Stimulated activated naive CD4-positive, alpha-beta T cell (primary cell): ENCODE results near the gene LDLRAD3.

Experiments
- DNase-seq, 6 experiments: peaks; one replicate each; lab custom pipeline; 2025; lab: John Stamatoyannopoulos, UW

LDLRAD3 gene

DNA sequence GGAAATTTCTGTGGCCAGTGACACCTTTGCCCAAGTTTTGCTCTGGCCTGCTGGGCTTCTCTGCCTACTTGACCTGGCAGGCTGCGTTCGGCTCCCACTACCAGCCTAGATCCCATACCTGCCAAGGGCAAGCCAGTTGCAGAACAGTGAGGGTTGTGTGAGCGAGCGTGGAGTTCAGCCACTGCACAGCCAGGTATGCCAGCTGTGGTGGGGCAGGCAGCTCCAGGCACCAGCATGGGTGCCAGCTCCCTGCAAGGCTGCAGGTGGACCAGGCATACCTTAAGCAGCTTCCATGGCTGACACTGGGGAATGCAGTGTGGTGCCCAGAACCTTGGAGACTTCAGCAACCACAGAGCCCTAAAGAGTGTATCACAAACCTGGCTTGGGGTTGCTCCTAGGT, 133.5 kb downstream of the LDLRAD3 start:
- DNase-seq, result no peak

DNA sequence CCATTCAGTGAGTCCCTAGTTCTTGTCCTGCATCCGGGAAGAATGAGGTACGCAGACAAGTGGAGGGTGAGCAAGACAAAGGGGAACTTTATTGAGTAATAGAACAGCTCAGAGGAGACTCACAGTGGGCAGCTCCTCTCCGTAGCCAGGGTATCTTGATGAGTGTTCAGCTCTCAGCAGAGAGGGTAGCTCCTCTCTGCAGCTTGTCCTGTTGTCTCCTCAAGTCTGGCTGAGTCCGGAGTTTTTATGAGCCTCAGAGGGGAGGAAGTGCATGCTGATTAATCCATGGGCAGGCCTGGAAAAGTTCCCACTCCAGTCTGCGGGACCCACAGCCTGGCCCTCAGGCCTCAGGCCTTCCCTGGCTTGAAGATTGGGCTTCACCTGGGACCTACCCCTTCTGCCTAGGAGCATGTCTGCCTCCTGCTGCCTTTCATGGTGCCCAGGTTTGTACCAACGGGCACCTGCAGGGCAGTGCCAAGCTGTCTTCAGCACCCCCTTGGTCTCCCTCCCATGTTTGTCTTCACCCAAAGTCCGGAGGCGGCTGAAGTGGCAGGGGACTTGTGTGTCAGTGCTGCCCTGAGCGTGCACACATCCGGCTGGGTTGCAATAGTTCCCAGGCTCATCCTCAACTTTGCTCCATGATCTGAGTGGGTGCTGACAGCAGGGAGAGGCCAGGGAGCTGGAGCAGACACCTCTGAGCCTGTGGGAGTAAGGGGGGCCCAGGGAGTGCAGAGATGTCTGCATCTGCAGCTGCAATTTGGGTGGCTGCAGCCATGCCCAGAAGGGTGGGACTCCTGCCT, 134.2 kb downstream of the LDLRAD3 start:
- no peak for DNase-seq

DNA sequence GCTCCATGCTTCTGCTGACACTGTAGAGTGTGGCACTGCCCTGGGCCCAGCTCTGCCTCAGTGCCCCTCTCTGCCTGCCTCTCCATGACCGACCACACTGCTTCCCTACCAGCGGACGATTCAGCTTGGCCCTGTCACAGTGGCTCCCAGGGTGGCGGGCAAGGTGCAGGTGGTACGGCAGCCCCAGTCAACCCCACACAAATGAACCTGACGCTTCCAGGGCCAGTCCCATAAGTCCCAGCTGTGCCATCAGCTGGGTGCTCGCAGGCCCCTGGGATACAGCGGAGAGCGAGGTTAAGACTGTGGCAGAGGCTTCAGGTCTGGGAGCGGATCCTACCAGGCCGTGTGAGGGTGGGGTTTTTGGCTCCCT, 134.8 kb downstream of the LDLRAD3 start:
- no peak for DNase-seq

DNA sequence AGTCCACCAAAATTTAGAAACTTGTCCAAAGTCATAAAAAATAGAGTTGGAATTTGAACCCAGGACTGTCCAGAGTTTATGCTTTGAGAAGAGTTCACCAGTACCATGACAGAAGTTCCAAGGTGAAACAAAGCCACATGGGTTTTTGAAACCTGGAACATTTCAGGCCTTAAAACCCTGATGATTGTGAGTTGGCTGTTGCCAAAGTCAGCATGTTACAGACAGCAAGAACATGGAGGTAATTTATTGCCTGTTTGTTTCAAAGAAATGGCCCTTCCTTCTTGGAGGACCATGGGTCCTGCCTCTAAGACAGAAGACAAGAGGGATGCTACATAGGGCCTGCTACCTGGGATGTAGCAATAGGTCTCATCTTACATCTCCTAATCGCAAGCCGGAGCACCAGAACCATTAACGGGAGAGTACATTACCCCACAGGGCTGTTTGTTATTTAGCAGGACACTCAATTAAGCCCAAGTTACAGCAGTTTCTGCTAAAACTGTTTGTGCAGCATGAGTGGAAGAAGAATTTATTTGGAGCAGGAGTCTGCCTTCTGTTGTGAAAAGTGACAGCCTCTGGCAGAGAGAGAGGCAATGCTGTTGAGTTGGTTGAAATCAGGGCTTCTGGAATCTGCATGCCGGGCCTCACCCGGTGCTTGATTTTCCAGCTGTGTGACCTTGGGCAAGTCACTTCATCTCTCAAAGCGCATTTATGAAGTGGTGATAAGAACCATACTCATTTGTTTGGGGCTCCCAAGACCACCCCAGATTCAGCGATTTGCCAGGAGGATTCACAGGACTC, 136.2 kb downstream of the LDLRAD3 start:
- no peak for DNase-seq

DNA sequence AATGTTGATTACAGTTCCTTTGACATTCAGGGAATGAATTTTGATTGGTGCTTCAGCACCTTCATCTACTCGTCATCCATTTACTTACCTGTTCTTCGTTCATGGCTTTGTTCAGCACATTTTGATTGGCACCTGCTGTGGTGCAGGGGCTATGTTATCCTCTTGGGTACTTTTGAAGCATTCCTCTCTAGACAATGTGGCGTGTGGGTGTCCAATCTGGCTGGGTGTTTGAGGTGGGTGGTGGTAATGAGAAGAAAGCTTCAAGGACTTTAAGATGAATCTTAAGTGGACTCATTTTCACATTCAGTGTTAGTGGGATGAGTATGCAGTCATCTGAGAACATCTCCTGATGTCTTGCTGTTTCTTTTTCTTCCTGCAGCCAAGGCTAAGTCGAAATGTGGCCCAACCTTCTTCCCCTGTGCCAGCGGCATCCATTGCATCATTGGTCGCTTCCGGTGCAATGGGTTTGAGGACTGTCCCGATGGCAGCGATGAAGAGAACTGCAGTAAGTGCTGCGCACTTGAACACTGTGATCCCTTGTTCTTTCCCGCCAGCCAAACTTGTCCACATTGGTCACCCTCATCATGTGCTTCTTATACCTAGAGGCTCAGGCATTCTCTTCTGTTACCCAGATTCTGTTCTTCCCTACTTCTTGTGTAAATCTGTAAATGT, 137.5 kb downstream of the LDLRAD3 start:
- DNase-seq, result no peak

DNA sequence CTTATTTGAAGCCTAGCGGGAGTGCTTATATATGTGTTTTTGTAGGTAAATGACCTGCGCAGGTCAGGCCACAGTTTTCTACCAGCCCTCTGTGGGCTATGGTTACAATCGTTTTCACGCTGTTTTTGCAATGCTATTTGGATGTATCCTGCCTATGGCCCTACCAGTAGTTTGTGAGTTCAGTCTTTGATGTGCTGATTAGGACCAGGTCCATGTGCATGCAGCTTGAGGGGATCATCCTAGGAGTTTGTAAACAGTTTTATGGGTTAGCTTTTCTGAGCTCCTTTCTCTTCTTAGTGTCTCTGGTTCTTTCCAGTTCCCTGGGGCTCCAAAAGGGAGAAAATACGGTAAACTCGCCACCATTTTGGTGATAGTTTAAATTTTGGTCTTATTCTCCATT, 142.5 kb downstream of the LDLRAD3 start:
- no peak for DNase-seq

DNA sequence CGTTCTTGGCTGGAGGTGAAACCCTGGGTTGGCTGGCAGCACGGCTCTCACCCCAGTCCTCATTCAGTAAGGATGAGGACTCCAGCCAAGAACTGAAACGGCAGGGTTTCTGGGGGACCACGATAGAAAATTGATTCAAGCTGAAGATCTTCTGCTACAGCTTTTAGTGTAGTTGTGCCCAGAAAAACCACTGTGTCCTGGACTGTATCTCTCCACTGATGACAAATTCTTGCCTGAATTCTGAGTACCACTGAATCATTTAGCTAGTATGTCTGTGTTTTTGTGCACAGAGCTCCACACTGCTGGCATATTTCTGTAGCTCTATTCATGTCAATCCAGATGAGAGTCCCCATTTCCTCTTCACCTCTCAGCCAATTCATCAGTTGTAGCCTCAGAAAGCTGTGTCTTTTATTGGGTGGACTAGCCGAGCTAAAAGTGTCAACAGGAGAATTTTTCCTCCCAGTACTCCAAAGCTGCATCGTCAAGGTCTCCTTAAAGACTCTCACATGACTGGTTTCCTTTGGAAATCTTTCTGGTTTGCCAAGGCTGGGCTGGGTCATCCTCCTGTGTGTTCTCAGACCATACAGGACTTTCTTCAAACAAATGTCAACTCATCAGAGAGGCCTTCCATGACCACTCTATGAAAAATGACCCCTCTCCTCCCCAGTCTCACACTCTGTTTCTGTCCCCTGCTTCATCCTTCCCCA, 144.6 kb downstream of the LDLRAD3 start:
- DNase-seq, result no peak

DNA sequence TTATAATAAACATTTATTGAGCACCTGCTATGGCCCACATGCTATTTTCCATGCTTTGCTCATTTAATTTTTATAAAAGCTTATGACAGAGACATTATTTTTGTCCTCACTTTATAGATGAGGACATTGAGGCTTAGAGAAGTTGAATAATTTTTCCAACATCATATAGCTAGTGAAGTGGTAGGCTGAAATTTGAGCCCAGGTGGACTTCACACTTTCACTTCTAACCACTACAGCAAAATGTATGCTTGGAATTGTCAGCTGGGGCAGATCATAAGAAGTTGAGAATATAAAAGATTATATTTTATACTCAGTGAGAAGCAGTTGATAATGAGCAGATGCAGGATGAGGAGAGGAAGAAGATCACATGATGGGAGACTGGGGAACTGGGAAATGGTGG, 146.1 kb downstream of the LDLRAD3 start:
- no peak for DNase-seq

DNA sequence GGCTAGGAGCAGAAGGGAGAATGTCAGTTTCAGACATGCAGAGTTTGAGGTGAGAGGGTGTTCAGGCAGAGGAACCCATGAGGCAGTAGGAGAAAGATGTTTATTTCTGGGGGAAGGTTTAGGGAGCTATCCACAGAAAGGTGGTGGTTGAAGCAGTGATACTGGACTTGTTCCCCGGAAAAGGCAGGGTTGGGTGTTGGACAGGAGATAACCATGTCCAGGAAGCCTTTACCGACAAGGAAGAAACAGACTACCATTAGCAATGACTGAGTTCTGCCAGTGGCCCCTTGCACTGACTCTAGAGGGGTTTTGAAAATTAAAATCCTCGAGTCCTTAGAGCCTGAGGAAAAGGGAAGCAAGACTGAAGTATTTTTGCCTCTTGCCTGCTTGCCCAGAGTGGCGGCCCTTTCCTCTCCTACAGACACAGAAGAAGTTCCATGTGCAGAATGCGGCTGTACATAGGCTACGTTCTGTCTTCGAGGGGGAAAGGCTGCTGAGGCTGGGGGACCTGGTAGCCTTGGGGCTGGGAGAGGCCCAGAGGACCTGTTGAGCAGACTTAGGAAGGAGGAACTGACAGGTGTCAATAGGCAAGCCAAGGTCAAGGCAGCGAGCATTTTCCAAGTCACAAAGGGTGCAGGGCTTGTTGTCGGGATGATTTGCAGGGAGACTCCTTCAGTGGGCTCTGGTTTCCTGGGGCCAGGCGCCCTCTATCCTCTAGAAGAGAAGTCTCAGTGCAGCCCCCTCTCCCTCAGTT, 146.7 kb downstream of the LDLRAD3 start:
- DNase-seq, result no peak

DNA sequence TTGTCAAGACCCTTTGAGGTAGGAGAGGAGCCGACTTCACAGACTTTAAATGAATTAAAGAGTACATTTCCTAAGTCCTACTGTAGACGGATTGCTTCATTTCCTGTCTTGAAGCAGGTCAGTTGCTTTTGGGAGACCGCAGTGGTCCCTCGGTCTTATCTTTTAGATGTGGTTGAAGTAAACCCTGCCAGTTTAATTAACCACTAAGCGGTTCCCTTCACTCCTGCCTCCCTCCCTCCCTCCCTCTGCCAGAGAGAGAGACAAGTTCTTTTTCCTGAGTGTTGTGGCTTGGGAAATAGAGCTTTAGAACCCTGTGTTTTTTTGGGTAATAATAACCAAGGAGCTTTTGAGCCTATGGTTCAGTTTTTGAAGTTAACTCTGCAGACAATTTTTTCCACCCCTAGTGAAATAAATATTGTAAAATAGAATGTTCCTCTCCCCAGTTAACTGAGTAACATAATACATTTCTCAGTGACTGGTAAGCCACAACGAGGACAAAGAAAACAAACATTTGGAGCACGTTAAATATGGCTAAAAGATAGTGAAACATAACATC, 147.5 kb downstream of the LDLRAD3 start:
- DNase-seq, result no peak

DNA sequence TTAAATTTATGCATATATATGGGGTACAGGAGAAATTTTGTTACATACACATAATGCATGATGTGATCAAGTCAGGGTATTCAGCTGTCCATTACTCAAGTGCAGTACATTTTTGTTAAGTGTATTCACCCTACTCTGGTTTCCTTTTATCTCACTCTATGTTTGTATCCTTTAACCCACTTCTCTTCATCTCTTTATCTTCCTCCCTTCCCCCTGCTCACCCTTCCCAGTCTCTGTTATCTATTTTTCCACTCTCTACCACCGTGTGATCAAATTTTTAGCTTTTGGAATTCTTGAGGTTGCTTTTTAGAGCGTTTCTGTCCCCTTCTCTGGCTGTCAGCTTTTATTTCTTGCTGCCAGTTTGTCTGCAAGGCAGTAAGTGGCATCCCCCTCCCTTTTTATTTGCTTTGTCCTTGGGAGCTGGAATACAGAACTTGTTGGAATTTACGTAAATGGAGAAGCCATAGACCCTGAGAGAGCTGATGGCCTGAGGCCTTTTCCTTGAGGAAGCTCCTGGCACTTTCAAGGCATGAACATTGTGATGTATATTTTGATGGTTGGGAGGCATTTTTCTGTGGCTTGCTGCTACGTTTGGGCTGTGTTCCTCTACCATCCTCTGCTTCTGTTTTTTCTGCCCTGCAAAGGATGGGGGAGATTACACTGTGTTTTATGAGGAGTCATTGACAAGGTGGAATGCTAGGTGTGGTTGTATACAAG, 148.6 kb downstream of the LDLRAD3 start:
- no peak for DNase-seq

DNA sequence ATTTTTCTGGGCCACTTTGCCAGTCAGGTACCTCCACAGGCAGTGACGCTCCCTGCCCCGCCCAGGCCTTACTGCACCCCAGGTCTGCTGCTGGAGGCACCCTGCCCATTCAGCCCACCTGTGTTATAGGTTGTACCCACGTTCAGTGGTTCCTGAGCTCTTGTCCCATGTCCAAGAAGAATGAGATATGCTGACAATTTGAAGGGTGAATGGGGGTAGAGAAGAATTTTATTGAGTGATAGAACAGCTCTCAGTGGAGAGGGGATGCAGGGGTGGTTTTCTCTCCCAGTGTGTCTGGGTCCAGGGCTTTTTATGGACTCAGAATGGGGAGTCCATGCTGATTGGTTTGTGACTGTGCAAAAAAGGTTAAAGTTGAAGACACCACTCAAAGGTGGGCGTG, 149.7 kb downstream of the LDLRAD3 start:
- no peak for DNase-seq

DNA sequence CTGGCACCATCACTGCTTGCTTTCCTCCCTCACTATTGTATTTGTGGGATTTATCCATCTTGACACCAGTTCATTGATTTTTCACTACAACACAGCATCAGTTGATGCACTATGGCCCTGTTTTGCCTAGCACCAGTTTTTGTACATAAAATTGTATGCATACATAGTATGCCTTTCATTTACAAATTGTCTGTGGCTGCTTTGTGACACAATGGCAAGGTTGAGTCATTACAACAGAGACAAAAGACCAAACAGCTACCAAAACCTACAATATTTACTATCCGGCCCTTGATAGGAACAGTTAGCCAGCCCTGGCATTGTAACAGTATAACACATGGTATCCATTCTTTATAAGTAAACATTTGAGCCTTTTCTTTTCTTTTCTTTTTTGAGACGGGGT, 150.3 kb downstream of the LDLRAD3 start:
- no peak for DNase-seq

DNA sequence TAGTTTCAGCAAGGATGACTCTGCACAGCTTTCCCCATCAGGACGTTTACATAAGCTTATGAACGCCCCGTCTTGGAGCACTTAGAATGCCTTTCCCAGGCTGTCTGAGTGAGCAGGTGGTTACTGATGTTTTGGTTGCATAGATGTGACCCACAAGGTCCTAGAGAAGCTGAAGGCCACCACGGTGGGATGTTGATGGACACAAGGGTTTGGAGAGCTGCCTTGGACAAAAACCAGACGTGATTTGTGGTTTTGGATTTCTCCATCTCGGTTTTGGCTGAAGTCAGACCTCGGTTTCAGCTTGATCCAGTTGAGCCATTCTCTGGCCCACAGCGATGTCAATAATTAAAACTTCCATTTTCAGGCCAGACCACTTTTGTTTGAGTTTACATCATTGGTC, 151.9 kb downstream of the LDLRAD3 start:
- DNase-seq, result no peak

DNA sequence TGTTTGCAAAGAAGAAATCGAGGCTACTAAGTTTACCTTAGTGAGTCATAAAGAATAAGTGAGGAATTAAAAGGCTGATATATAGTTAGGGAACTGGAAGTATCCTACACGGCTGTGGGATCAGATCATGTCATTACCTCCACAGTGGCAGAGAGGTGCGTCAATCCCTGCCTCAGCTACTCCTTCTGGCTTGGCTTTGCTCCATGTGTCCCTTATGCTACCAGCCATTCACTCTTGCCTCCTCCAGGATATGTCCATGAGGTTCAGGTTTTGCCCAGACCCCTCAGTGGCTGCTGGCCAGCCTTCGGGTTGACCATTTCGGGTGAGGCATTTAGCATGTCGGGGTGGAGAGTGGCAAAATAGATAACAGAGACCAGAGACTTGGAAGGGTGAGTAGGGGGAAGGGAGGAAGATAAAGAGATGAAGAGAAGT, 153.4 kb downstream of the LDLRAD3 start:
- no peak for DNase-seq

DNA sequence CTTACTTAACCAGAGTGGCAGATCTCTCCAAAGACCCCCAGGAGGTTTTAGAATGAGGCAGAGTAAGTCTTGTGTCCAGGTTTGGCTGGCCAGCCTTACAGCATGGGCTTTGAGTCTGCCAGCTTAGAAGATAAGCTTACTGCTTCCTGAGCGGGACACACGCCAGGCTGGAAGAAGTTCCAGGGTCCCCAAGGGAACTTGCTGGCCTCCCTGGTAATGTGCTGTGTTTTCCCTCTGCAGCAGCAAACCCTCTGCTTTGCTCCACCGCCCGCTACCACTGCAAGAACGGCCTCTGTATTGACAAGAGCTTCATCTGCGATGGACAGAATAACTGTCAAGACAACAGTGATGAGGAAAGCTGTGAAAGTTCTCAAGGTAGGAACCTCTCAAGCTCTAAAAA, 154.2 kb downstream of the LDLRAD3 start:
- no peak for DNase-seq

DNA sequence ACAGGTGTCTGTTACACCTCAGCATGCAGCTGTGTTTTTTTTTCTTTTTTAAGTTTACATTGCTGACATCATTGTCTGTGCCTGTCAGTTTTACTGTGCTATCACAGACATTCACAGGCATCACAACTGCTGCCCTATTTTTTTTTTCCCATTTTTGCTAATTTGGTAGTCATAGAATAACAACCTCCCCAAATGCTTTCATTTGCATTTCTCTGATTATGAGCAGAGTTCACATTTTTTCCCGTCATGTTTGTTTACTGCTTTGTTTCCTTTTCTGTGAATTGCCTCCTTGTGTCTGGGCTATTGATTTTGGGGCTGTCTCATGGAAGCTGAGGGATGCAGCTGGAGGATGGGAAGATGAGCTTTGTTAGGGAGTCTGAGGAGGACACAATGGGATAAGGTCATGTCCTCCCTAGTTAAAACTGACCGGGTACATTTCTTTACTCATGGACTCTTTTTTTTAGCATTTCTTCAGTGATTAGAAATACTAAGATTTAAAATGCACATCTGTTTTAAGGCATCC, 155.1 kb downstream of the LDLRAD3 start:
- DNase-seq, result no peak

DNA sequence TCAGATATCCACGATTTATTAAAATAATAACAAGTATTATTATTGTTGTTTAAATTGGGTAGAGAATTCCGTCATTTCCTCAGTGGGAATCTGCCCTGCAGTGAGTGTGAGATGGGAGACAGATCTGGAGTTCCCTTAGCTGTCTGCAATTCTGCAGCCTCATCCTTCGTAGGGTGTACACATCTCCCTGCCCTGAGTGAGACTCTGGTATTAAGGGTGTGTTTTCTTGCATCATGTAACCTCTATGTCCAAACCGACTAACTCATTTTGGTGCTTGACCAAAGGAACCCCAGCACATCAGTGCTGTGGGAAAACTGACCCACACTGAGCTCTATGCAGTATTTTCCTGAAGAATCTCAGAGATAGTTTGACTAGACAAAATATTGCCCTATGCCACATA, 157.6 kb downstream of the LDLRAD3 start:
- no peak for DNase-seq

DNA sequence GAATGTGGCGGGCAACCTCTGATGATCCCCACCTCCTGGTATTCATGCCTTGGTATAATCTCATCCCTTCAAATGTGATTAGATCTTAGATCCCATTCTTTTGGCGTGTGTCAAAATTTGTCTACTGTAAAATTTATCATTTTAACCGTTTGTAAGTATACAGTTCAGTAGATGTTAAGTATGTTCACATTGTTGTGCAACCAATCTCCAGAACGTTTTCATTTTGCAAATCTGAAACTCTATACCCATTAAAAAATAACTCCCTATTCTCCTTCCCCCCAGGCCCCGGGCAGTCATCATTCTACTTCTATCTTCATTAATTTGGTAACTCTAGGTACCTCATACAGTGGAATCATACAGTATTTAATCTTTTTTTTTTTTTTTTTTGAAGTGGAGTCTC, 159.0 kb downstream of the LDLRAD3 start:
- no peak for DNase-seq

DNA sequence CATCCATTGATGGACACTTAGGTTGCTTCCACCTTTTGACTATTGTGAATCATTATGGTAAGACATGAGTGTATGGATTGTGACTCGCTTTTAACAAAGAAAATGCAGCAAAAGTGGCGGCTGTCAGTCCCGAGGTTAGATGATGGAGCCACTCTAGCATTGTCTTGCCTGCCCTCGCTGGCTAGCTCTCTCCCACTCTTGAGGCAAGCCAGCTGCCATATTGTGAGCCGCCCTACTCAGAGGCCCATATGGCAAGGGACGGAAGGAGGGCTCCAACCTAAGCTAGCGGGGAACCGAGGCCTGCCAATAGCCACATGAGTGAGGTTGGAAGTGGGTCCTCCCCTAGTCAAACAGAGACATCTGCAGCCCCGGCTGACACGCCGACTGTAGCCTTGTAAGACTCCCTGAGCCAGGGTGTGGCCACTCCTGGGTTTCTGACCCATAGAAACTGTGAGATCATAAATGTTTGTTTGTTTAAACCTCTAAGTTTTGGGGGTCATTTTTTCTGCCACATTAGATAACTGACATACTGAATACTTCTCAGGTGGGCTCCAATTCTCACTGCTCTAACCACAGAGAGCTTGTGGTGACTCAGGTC, 160.2 kb downstream of the LDLRAD3 start:
- DNase-seq, result no peak
